ENCODE measurements around the gene DLGAP1.

DNA sequence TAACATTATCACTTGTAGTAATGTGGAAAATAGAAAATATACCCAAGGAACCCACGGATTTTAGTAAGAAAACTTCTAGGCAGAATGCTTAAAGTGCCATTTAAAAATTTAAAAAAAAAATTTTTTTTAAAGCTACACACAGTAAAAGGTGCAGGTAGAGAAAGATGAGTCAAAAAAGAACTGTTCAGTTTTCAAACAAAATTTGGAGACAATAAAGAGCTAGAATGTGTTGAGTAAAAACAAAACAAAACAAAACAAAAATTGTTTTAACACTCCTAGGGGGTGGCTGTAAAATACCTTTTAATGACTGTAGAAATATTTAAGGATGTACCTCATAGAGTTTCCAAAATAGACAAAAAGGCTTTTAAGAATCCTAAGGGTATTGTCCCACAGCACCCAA is 793.1 kb downstream of the DLGAP1 start:
- TF ChIP-seq CTCF (IDR thresholded peaks at IDR 0.05; ENCODE audit: low read depth, low read length, missing input control), result no peak
- TF ChIP-seq, protein P1, sequence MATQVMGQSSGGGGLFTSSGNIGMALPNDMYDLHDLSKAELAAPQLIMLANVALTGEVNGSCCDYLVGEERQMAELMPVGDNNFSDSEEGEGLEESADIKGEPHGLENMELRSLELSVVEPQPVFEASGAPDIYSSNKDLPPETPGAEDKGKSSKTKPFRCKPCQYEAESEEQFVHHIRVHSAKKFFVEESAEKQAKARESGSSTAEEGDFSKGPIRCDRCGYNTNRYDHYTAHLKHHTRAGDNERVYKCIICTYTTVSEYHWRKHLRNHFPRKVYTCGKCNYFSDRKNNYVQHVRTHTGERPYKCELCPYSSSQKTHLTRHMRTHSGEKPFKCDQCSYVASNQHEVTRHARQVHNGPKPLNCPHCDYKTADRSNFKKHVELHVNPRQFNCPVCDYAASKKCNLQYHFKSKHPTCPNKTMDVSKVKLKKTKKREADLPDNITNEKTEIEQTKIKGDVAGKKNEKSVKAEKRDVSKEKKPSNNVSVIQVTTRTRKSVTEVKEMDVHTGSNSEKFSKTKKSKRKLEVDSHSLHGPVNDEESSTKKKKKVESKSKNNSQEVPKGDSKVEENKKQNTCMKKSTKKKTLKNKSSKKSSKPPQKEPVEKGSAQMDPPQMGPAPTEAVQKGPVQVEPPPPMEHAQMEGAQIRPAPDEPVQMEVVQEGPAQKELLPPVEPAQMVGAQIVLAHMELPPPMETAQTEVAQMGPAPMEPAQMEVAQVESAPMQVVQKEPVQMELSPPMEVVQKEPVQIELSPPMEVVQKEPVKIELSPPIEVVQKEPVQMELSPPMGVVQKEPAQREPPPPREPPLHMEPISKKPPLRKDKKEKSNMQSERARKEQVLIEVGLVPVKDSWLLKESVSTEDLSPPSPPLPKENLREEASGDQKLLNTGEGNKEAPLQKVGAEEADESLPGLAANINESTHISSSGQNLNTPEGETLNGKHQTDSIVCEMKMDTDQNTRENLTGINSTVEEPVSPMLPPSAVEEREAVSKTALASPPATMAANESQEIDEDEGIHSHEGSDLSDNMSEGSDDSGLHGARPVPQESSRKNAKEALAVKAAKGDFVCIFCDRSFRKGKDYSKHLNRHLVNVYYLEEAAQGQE (IDR thresholded peaks at IDR 0.05), result no peak

Data from liver (tissue), 2 donors.